GM10847 (cell line): ENCODE data around the gene SLITRK4.

Experiments
- POLR2A ChIP-seq: IDR thresholded peaks from 2 replicates; pipeline ENCODE4 v1.6.1; 2011; ENCODE audit not compliant: insufficient read length; ENCODE audit errors: extremely low read depth

SLITRK4 gene

DNA sequence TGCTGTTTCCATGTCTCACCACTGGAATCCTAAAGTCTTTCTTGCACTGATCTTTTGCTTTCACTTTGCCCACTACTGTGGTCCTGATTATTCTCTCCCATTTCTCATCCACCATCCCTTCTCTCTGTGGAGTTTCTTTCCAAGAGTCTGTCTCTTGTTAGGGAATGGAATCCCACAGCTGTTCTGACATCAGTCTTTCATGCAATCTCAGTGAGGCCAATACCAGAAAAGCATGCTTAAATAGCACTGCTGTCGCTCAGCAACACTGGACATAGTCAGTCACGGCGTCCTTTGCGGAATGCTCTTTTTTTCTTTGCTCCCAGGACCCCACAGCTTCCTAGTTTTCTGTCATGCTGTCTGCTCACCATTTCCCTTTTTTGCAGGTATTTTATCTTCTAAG lies 20.1 kb downstream of the SLITRK4 start:
- no peak for TF ChIP-seq POLR2A

DNA sequence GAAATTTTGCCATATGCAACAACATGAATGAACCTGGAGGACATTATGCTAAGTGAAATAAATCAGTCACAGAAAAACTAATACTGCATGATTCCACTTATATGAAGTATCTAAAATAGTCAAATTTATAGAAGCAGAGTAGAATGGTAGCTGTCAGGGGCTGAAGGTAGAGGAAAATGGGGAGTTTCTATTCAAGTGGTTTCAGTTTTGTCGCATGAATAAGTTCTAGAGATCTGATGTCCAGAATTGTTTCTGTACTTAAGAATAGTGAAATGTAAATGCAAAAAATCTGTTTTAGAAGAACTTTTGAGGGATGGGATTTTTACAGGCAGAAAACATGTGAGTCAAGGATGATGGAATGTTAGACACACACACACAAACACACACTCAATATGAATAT lies 34.1 kb downstream of the SLITRK4 start:
- no peak for TF ChIP-seq POLR2A

DNA sequence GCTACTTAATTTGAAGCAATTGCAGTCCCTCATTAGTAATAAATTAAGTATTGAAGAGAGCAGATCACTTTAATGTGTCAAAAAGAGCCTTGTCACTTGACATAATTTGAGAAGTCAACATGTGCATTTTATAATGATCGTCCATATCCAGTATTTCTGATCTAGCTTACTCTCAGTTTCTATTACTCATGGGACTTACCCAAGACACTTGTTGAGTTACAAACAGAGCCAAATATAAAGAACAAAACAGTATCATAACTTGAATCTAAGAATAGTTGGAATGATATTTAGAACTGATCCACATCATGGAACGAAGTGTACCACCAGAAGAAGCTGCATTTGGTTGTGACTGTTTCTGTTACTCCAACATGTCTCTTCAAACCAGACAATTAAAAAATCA lies 54.7 kb downstream of the SLITRK4 start:
- TF ChIP-seq POLR2A, result no peak

DNA sequence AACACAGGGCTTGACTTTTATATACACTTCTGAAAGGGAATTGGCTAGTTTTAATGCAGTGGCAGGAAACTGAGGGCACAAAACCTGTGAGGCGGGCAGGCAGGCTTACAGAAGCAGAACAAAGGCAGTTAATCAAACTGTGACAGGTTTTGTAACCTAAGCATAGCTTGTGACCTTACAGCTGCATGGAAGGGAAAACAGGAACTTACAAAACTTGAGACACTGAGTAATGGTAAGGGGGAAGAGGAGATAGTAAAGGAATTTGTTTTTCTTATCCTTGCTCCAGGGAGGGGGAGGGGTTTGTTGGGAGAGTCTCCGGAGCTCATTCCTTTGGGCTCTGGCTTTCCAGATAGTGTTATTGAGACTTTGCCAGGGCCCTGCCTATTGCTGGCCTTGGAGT lies 55.6 kb downstream of the SLITRK4 start:
- no peak for TF ChIP-seq POLR2A
